ENCODE measurements around the gene CAPN13.

The CAPN13 gene

GRCh38 chr2:30722936-30723725 lies 84.1 kb downstream of the CAPN13 start:
- TF ChIP-seq YY1 (IDR thresholded peaks at IDR 0.05; ENCODE audit: low read depth) (no peak), EP300 (IDR thresholded peaks at IDR 0.05; ENCODE audit: borderline replicate concordance) (no peak), RAD21 (IDR thresholded peaks at IDR 0.05; ENCODE audit: low read depth) (no peak), TAF1 (IDR thresholded peaks at IDR 0.05; ENCODE audit: low read depth) (no peak), CEBPB (IDR thresholded peaks at IDR 0.05) (no peak), EGR1 (IDR thresholded peaks at IDR 0.05) (no peak), MAX (IDR thresholded peaks at IDR 0.05) (no peak), USF1 (IDR thresholded peaks at IDR 0.05) (no peak), FOXM1 (IDR thresholded peaks at IDR 0.05; ENCODE audit: borderline replicate concordance, low read depth) (no peak), REST (IDR thresholded peaks at IDR 0.05; ENCODE audit: low read depth) (no peak), TEAD4 (IDR thresholded peaks at IDR 0.05) (no peak), CREB1 (IDR thresholded peaks at IDR 0.05; ENCODE audit: low read depth) (no peak), ZBTB7A (IDR thresholded peaks at IDR 0.05; ENCODE audit: low read depth) (no peak)

- TF ChIP-seq REST (IDR thresholded peaks at IDR 0.05; ENCODE audit: low read depth) (no peak), TAF1 (IDR thresholded peaks at IDR 0.05; ENCODE audit: low read depth) (no peak), CREB1 (IDR thresholded peaks at IDR 0.05; ENCODE audit: low read depth) (no peak), MAX (IDR thresholded peaks at IDR 0.05) (no peak)
These were observed 85.3 kb downstream of the CAPN13 start for GRCh38 chr2:30721668-30722647.

GRCh38 chr2:30721241-30721640 lies 86.0 kb downstream of the CAPN13 start:
- TF ChIP-seq TEAD4 (IDR thresholded peaks at IDR 0.05) (no peak), FOXM1 (IDR thresholded peaks at IDR 0.05; ENCODE audit: borderline replicate concordance, low read depth) (no peak), USF1 (IDR thresholded peaks at IDR 0.05) (no peak)

GRCh38 chr2:30717081-30717650 lies 90.1 kb downstream of the CAPN13 start:
- no peak for TF ChIP-seq RAD21 (IDR thresholded peaks at IDR 0.05; ENCODE audit: low read depth)
- no peak for TF ChIP-seq MAX (IDR thresholded peaks at IDR 0.05)
- no peak for TF ChIP-seq YY1 (IDR thresholded peaks at IDR 0.05; ENCODE audit: low read depth)
- no peak for TF ChIP-seq EP300 (IDR thresholded peaks at IDR 0.05; ENCODE audit: borderline replicate concordance)
- TF ChIP-seq FOXM1 (IDR thresholded peaks at IDR 0.05; ENCODE audit: borderline replicate concordance, low read depth), result no peak
- TF ChIP-seq CEBPB (IDR thresholded peaks at IDR 0.05), result no peak
- no peak for TF ChIP-seq CREB1 (IDR thresholded peaks at IDR 0.05; ENCODE audit: low read depth)
- TF ChIP-seq NFIC (IDR thresholded peaks at IDR 0.05), result no peak
- TF ChIP-seq REST (IDR thresholded peaks at IDR 0.05; ENCODE audit: low read depth), result no peak
- TF ChIP-seq TCF12 (IDR thresholded peaks at IDR 0.05; ENCODE audit: low read depth), result no peak
- no peak for TF ChIP-seq TAF1 (IDR thresholded peaks at IDR 0.05; ENCODE audit: low read depth)
- TF ChIP-seq USF1 (IDR thresholded peaks at IDR 0.05), result no peak
